ENCODE results near the gene PFKFB3. TPM values are rescaled to one million over a fixed set of nuclear protein-coding genes. Genes with fewer than 3 reads are reported as not detected.
"Not testable (repeated sequence)": the region's sequence is repeated elsewhere in the genome, so short reads cannot be mapped to it uniquely, and the experiment has no call there.

Gene PFKFB3
- total RNA-seq, 1 donor from 2014 or later = 137 TPM

DNA sequence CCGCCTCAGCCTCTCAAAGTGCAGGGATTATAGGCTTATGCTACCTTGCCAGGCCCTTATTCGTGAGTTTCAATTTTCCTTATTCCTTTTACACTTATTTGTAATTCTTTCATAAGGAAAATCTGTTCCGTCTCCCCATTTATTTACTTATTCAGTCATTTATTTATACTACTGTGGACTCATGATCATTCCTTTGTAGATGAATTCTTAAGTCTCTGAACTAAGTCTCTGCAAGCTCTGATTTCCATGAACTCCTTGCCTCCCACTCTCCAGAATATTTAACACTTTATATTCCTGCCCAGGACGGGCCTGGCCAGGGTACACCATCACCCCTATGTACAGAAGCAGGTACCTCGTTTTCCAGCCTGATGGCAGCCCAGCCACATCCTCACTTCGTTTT, 39.4 kb downstream of the PFKFB3 start:
- TF ChIP-seq, protein P1, sequence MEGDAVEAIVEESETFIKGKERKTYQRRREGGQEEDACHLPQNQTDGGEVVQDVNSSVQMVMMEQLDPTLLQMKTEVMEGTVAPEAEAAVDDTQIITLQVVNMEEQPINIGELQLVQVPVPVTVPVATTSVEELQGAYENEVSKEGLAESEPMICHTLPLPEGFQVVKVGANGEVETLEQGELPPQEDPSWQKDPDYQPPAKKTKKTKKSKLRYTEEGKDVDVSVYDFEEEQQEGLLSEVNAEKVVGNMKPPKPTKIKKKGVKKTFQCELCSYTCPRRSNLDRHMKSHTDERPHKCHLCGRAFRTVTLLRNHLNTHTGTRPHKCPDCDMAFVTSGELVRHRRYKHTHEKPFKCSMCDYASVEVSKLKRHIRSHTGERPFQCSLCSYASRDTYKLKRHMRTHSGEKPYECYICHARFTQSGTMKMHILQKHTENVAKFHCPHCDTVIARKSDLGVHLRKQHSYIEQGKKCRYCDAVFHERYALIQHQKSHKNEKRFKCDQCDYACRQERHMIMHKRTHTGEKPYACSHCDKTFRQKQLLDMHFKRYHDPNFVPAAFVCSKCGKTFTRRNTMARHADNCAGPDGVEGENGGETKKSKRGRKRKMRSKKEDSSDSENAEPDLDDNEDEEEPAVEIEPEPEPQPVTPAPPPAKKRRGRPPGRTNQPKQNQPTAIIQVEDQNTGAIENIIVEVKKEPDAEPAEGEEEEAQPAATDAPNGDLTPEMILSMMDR (IDR thresholded peaks at IDR 0.05; ENCODE audit: partially characterized antibody, unreplicated experiment) = no peak
- no peak for DNase-seq
- Mint-ChIP-seq H3K27me3 (ENCODE audit: unreplicated experiment) (no peaks in the 10 kb centered on the region), H3K4me1 (ENCODE audit: low read depth, unreplicated experiment) (no peaks in the 10 kb centered on the region), H3K27ac (ENCODE audit: unreplicated experiment) (no peak overlapping the region), H3K4me3 (ENCODE audit: unreplicated experiment) (no peak overlapping the region), H3K9me3 (ENCODE audit: unreplicated experiment) (peaks cover 5% of the 10 kb centered on the region), H3K36me3 (ENCODE audit: unreplicated experiment) (peaks cover 5% of the 10 kb centered on the region)

DNA sequence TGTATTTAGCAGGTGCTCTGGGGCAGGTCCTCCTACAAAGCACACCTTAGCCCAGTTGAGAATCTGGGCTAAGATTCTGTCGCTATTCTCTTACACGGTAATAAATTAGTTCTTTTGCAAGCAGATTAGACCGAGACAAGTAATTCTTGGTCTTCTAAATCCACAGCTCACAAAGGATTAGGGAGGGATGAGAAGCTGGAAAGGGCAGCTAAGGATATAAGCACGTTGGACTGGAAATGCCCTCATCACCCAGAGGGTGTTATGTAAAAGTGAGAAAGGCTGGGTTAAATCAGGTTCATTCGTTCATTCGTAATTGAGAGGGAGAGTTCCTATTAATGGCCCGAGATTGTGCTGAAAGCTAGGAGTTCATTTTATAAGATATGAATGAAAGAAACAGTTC, 41.8 kb downstream of the PFKFB3 start:
- Mint-ChIP-seq H3K36me3 (ENCODE audit: unreplicated experiment) (no peaks in the 10 kb centered on the region), H3K4me3 (ENCODE audit: unreplicated experiment) (no peak overlapping the region), H3K27ac (ENCODE audit: unreplicated experiment) (no peak overlapping the region), H3K27me3 (ENCODE audit: unreplicated experiment) (no peaks in the 10 kb centered on the region), H3K9me3 (ENCODE audit: unreplicated experiment) (peaks cover 2% of the 10 kb centered on the region), H3K4me1 (ENCODE audit: low read depth, unreplicated experiment) (no peaks in the 10 kb centered on the region)
- DNase-seq = no peak
- TF ChIP-seq, protein P1 (IDR thresholded peaks at IDR 0.05; ENCODE audit: partially characterized antibody, unreplicated experiment) = no peak

DNA sequence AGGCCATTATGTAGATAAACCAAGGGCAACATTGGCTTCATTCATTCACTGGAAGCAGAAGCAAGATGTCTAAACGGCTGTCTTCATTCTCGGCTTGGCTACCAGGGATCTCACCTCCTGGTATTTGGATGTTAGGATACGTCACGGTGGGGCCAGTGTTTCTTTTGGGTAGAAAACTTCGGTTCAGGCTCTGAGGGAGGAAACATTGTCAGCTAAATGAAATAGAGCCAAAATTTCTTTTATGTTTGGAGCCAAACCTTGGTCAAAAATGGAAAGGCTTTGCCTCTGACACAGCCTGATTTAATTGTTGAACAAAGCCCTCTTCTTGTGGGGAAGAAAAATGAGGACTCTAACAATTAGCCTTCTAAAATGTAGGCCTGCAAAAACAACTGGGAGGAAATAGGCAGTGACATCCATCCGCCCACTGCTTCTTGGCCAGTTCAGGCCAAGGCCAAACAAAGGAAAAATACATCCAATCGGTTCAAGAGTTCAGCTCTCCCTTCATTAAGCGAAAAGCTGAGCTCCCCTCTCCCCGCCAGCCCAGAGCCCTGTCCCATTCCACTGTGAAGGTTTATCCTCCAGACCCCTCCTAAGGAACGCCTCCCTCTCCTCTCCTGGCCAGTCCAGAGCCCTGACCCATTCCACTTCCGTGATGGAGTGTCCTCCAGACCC, 44.4 kb downstream of the PFKFB3 start:
- Mint-ChIP-seq H3K4me1 (ENCODE audit: low read depth, unreplicated experiment) (no peaks in the 10 kb centered on the region), H3K9me3 (ENCODE audit: unreplicated experiment) (peaks cover 2% of the 10 kb centered on the region), H3K36me3 (ENCODE audit: unreplicated experiment) (no peaks in the 10 kb centered on the region), H3K27me3 (ENCODE audit: unreplicated experiment) (no peaks in the 10 kb centered on the region), H3K4me3 (ENCODE audit: unreplicated experiment) (no peak overlapping the region), H3K27ac (ENCODE audit: unreplicated experiment) (no peak overlapping the region)
- DNase-seq = no peak
- TF ChIP-seq, protein P1 (IDR thresholded peaks at IDR 0.05; ENCODE audit: partially characterized antibody, unreplicated experiment) = no peak

DNA sequence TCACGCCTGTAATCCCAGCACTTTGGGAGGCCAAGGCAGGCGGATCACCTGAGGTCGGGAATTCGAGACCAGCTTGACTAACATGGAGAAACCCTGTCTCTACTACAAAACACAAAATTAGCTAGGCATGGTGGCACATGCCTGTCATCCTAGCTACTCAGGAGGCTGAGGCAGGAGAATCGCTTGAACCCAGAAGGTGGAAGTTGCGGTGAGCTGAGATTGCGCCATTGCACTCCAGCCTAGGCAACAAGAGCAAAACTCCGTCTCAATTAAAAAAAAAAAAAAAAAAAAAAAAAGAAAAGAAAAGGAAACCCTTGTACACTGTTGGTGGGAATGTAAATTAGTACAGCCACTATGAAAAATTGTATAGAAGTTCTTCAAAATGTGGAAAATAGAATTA, 46.2 kb downstream of the PFKFB3 start:
- not testable (repeated sequence) for DNase-seq; H3K27ac Mint-ChIP-seq (ENCODE audit: unreplicated experiment); H3K27me3 Mint-ChIP-seq (ENCODE audit: unreplicated experiment); H3K4me3 Mint-ChIP-seq (ENCODE audit: unreplicated experiment); H3K36me3 Mint-ChIP-seq (ENCODE audit: unreplicated experiment); H3K4me1 Mint-ChIP-seq (ENCODE audit: low read depth, unreplicated experiment); H3K9me3 Mint-ChIP-seq (ENCODE audit: unreplicated experiment)

DNA sequence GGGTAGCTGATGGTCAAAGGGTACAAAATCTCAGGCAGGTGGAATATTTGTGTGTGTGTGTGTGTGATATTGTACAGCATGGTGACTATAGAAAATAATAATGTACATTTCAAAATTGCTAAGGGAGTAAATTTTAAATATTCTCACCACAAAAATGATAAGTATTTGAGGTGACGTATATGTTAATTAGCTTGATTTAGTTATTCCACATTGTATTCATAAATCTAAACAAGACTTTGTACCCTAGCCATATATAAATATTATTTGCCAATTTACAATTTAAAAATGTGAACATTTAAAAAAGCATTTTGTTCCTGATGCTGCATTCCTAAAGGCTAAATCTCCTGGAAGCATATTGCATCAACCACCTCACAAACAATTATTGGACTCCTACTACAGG, 47.0 kb downstream of the PFKFB3 start:
- H3K27me3 Mint-ChIP-seq (ENCODE audit: unreplicated experiment) = no peaks in the 10 kb centered on the region
- H3K4me1 Mint-ChIP-seq (ENCODE audit: low read depth, unreplicated experiment) = no peaks in the 10 kb centered on the region
- TF ChIP-seq, protein P1 (IDR thresholded peaks at IDR 0.05; ENCODE audit: partially characterized antibody, unreplicated experiment) = no peak

More for the DNA sequence above, 47.0 kb downstream of the PFKFB3 start:
- Mint-ChIP-seq H3K4me3 (ENCODE audit: unreplicated experiment) (no peak overlapping the region), H3K27ac (ENCODE audit: unreplicated experiment) (no peak overlapping the region), H3K9me3 (ENCODE audit: unreplicated experiment) (peaks cover 2% of the 10 kb centered on the region), H3K36me3 (ENCODE audit: unreplicated experiment) (no peaks in the 10 kb centered on the region)
- no peak for DNase-seq
